Stimulated activated CD4-positive, alpha-beta T cell treated with anti-CD3 and anti-CD28 coated beads, Interleukin-2, amount 100 ng/mL, for 48 hours (primary cell): ENCODE measurements around the gene PFKFB3.
"Not testable (repeated sequence)": the region's sequence is repeated elsewhere in the genome, so short reads cannot be mapped to it uniquely, and the experiment has no call there.

Experiments used
- DNase-seq, 2 donors: peaks; one replicate each; pipeline ENCODE4 v3.0.0-alpha.2; 2020

Gene PFKFB3

GRCh38 chr10:6221971-6222751 lies 19.4 kb downstream of the PFKFB3 start:
- no peak for DNase-seq

- no peak for DNase-seq
These were observed 20.0 kb downstream of the PFKFB3 start for GRCh38 chr10:6222755-6223154.

GRCh38 chr10:6223981-6224380 lies 21.2 kb downstream of the PFKFB3 start:
- no peak for DNase-seq

- DNase-seq = no peak
These were observed 22.0 kb downstream of the PFKFB3 start for GRCh38 chr10:6224781-6225180.

- DNase-seq = no peak
These were observed 22.6 kb downstream of the PFKFB3 start for GRCh38 chr10:6225263-6225814.

GRCh38 chr10:6226216-6226615 lies 23.5 kb downstream of the PFKFB3 start:
- no peak for DNase-seq

- DNase-seq = no peak
These were observed 24.6 kb downstream of the PFKFB3 start for GRCh38 chr10:6227346-6227745.

- DNase-seq = no peak
These were observed 25.3 kb downstream of the PFKFB3 start for GRCh38 chr10:6228010-6228511.

GRCh38 chr10:6228647-6229046 lies 25.9 kb downstream of the PFKFB3 start:
- no peak for DNase-seq

- no peak for DNase-seq
These were observed 26.6 kb downstream of the PFKFB3 start for GRCh38 chr10:6229290-6229689.

- no peak for DNase-seq
These were observed 27.0 kb downstream of the PFKFB3 start for GRCh38 chr10:6229746-6230145.

- DNase-seq = no peak
These were observed 27.6 kb downstream of the PFKFB3 start for GRCh38 chr10:6230315-6230714.

GRCh38 chr10:6231146-6231545 lies 28.4 kb downstream of the PFKFB3 start:
- no peak for DNase-seq

- DNase-seq = no peak
These were observed 29.0 kb downstream of the PFKFB3 start for GRCh38 chr10:6231730-6232129.

GRCh38 chr10:6232225-6232807 lies 29.6 kb downstream of the PFKFB3 start:
- DNase-seq = no peak

GRCh38 chr10:6232846-6233724 lies 30.4 kb downstream of the PFKFB3 start:
- no peak for DNase-seq

- DNase-seq = no peak
These were observed 31.1 kb downstream of the PFKFB3 start for GRCh38 chr10:6233725-6234277.

- no peak for DNase-seq
These were observed 31.6 kb downstream of the PFKFB3 start for GRCh38 chr10:6234371-6234770.

- DNase-seq = no peak
These were observed 33.8 kb downstream of the PFKFB3 start for GRCh38 chr10:6236349-6237198.

- no peak for DNase-seq
These were observed 34.4 kb downstream of the PFKFB3 start for GRCh38 chr10:6237199-6237530.

- DNase-seq = not testable (repeated sequence)
These were observed 36.0 kb downstream of the PFKFB3 start for GRCh38 chr10:6238587-6239212.
